ENCODE results near the gene RUNX1. TPM values are rescaled to one million over a fixed set of nuclear protein-coding genes. Genes with fewer than 3 reads are reported as not detected.
A peak's percentile ranks its signal among the peaks of the same experiment; 100 is the strongest.
"Not testable (repeated sequence)": the region's sequence is repeated elsewhere in the genome, so short reads cannot be mapped to it uniquely, and the experiment has no call there.

Gene RUNX1
- total and polyA plus RNA-seq, 2 experiments from 2014 or later, result 0.12 TPM; not detected in 1

DNA sequence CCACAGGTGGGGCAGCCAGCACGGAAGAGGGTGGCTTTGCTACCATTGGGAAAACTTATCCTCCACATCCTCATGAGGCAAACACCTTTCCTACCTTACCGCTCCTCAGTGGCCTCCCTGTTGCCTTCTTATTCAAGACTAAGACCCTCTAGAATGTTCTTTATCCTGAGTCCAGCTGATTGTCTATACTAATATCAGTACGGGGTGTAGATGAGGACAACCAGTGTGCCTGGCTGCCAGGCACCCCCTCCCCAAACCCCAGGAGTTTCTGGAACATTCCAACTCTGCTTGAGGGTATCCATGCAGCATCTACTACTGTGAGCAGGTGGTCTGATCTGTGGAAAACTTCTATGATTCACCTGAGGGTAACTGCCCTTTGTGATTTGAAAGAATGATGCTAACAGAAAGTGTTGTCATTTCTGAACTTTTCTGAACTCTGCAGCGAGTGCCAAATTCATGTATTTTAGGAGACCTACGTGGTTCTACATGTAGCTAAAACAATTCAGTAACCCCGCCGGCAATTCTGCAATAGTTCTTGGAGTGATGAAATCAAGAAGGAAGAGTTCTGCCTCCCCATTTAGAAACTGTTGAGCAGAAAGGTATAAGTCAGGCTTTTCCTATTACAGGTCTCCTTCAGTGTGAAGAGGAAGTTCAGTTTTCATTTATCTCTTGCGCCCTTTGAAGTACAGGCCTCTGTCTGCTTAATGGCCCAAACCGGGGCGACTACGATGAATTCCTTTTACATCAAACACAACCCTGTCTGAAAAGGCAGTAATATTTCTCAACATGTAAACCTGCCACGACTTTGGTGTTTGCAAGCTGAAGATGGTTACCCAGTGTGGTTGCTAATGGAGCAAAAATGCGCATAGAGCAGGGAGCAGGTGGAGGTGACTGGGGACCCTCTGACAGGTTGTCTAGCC, 80.4 kb downstream of the RUNX1 start:
- Histone ChIP-seq H3K36me3 (no peaks in the 10 kb centered on the region), H3K4me3 (no peak overlapping the region), H3K9me3 (ENCODE audit: low read depth) (no peaks in the 10 kb centered on the region), H3K27ac (no peak overlapping the region), H3K27me3 (peaks cover 29% of the 10 kb centered on the region), H3K4me1 (ENCODE audit: low read depth) (no peaks in the 10 kb centered on the region)
- no peak for DNase-seq (ENCODE audit: low read depth in 1 of 2, low spot score in 1 of 2)
- no peak for TF ChIP-seq CTCF (IDR thresholded peaks at IDR 0.05; ENCODE audit: low read depth, low read length)

DNA sequence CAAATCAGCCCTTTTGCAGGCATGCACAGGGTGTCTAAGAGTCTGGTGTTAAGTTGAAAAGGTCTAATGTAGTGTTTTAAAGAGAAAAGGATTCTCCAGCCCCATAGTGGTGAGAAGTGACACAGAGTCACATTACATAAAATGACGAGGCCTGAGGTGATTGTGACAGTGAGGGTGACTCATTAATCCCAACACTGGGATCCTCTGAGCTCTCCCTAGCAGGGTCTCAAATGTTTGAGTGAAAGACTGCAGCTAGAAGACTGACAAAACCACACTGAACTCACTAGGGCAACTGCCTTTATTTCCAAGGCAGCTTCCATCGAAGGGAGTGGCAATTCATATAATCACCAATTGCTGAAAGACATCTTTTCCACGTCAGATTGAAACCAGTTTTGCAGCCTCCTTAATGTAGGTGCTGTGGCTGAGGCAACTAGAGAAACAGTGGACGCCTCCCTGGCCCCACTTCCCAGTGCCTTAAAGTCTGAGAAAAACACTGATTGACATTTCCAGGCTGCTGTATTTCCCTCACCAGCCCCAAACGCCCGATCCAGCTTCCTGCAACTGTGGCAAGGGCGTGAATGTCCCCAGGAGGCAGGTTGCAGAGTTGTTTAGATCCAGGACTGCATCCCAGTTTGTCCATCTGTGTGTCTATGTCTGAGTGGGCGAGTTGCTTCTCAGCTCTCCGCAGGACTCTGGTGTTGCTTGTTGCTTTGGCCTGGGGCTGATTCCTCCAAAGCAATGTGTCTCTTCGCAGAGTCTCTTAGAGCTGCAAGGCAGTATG, 81.4 kb downstream of the RUNX1 start:
- DNase-seq (ENCODE audit: low read depth in 1 of 2, low spot score in 1 of 2), result no peak
- Histone ChIP-seq H3K36me3 (no peaks in the 10 kb centered on the region), H3K27ac (no peak overlapping the region), H3K9me3 (ENCODE audit: low read depth) (no peaks in the 10 kb centered on the region), H3K4me3 (no peak overlapping the region), H3K4me1 (ENCODE audit: low read depth) (no peaks in the 10 kb centered on the region), H3K27me3 (peaks cover 31% of the 10 kb centered on the region)
- TF ChIP-seq CTCF (IDR thresholded peaks at IDR 0.05; ENCODE audit: low read depth, low read length), result no peak

DNA sequence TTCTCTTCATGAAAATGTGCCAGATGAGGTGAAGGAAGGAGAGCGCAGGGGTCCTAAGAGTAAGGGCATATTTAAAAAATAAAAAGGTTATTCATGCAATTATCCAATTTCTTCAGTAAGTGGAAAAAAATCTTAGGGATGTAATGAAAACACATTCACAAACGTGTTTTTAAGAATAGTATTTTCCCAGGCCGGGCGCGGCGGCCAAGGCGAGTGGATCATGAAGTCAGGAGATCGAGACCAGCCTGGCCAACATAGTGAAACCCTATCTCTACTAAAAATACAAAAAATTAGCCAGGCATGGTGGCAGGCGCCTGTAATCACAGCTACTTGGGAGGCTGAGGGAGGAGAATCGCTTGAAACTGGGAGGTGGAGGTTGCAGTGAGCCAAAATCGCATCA, 82.2 kb downstream of the RUNX1 start:
- H3K9me3 ChIP-seq (ENCODE audit: low read depth); DNase-seq (ENCODE audit: low read depth in 1 of 2, low spot score in 1 of 2); H3K36me3 ChIP-seq; H3K27ac ChIP-seq; H3K4me1 ChIP-seq (ENCODE audit: low read depth); H3K4me3 ChIP-seq: not testable (repeated sequence)
- peaks cover 39% of the 10 kb centered on the region for H3K27me3 ChIP-seq

DNA sequence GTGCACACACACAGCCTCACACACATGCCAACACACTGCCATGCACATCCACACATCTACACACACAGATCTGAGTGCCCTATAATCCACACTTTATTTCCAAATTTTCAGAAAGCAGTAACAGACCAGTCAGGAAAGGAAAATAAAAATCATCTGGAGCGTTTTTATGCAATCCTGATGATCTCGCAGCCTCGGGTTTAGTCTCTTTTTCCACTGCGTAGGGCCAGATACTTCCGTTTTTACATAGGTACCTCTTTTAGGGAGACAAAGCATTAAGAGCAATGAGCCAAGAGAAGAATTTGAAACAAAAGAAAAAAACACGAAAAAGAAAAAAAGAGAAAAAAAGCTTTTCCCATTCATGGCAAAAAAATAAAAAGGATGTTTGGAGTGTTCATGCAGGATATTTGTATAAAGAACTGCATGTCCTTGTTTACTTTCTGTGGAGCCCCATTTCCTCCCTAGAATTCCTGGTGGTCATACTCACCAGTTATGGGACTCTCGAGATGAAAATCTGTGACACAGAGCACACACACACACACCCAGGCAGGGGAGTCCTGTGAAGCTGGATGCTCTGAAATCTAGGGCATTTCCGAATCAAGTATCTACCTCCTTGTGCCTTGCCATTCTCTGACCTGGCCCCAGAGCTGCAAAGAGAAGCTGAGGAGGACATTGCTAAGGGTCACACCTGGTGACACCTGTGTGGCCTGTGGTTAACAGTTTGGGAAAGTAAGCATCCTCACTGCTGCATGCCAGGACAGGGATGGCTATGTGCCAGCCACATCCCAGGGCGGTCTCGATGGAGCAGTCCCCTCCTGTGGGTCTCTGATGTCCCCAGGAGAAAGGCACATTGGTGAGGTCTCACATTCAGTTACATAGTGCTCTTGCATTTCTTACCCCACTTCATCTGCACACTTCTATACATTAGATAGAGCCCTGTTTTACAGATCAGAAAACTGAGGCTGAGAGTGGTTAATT, 83.6 kb downstream of the RUNX1 start:
- DNase-seq (ENCODE audit: low read depth in 1 of 2, low spot score in 1 of 2), result peak in 1 of 2 donors; percentile 30
- H3K4me3 ChIP-seq, result no peak overlapping the region
- no peaks in the 10 kb centered on the region for H3K9me3 ChIP-seq (ENCODE audit: low read depth)
- no peak overlapping the region for H3K27ac ChIP-seq
- H3K36me3 ChIP-seq, result no peaks in the 10 kb centered on the region
- H3K27me3 ChIP-seq, result peaks cover 49% of the 10 kb centered on the region
- TF ChIP-seq CTCF (IDR thresholded peaks at IDR 0.05; ENCODE audit: low read depth, low read length), result no peak
- H3K4me1 ChIP-seq (ENCODE audit: low read depth), result no peaks in the 10 kb centered on the region

GRCh38 chr21:34962586-34963222, 86.4 kb downstream of the RUNX1 start:
- TF ChIP-seq CTCF (IDR thresholded peaks at IDR 0.05; ENCODE audit: low read depth, low read length), result no peak
- H3K27ac ChIP-seq, result no peak overlapping the region
- H3K4me1 ChIP-seq (ENCODE audit: low read depth), result no peaks in the 10 kb centered on the region
- no peaks in the 10 kb centered on the region for H3K36me3 ChIP-seq
- H3K4me3 ChIP-seq, result no peak overlapping the region
- DNase-seq (ENCODE audit: low read depth in 1 of 2, low spot score in 1 of 2), result no peak
- peaks cover 33% of the 10 kb centered on the region for H3K27me3 ChIP-seq
- H3K9me3 ChIP-seq (ENCODE audit: low read depth), result no peaks in the 10 kb centered on the region

Measured in cardiac muscle cell (in vitro differentiated cells and primary cell).